ENCODE results near the gene YIF1B. TPM values are rescaled to one million over a fixed set of nuclear protein-coding genes. Genes with fewer than 3 reads are reported as not detected.
A peak's percentile ranks its signal among the peaks of the same experiment; 100 is the strongest.

The YIF1B gene
- total and polyA plus RNA-seq, 9 of the 15 experiments (the other 6 are each of a cell fraction or from before 2014, with no cell fraction given): 8.5 to 586 (median 323) TPM

GRCh38 chr19:38329651-38330050 lies 13.9 kb upstream of the YIF1B start:
- no peak overlapping the region for H3K27ac ChIP-seq (ENCODE audit: extremely low read depth, low read depth, low read length)
- H3K9me3 ChIP-seq (replicated peaks; ENCODE audit: control insufficient read depth, insufficient read depth, low read depth, low read length): no peaks in the 10 kb centered on the region
- H4K20me1 ChIP-seq (replicated peaks; ENCODE audit: control insufficient read depth, insufficient read depth, low read length): no peaks in the 10 kb centered on the region
- no peak for FAIRE-seq
- ChIA-PET POLR2A (interaction anchor here (1.5 kb wide), 1 partner anchor 63 kb away, joined by 4 read pairs; no protein-coding TSS in a partner anchor), CTCF (ENCODE audit: low intra/inter-chr PET ratio) (interaction anchor here (1.0 kb wide), 1 partner anchor 95 kb away, joined by 3 read pairs; no protein-coding TSS in a partner anchor)
- no peak overlapping the region for H3K4me3 ChIP-seq
- peaks cover 6 to 24% of the 10 kb centered on the region in 2 experiments; a peak in 4 of 5 replicates for H3K4me1 ChIP-seq (replicated peaks in 1 of 2; ENCODE audit: control insufficient read depth in 2 of 2, insufficient read depth in 2 of 2, low read length in 2 of 2)
- no peaks in the 10 kb centered on the region for H3K27me3 ChIP-seq (ENCODE audit: control insufficient read depth in 2 of 2, insufficient read depth in 2 of 2, low read length in 2 of 2)
- TF ChIP-seq, protein P1, sequence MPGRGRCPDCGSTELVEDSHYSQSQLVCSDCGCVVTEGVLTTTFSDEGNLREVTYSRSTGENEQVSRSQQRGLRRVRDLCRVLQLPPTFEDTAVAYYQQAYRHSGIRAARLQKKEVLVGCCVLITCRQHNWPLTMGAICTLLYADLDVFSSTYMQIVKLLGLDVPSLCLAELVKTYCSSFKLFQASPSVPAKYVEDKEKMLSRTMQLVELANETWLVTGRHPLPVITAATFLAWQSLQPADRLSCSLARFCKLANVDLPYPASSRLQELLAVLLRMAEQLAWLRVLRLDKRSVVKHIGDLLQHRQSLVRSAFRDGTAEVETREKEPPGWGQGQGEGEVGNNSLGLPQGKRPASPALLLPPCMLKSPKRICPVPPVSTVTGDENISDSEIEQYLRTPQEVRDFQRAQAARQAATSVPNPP (IDR thresholded peaks at IDR 0.05; ENCODE audit: borderline replicate concordance, insufficient read depth, insufficient read length): no peak
- no peak for TF ChIP-seq THRAP3 (IDR thresholded peaks at IDR 0.05; ENCODE audit: borderline replicate concordance)
- TF ChIP-seq PHF20 (IDR thresholded peaks at IDR 0.05; ENCODE audit: partially characterized antibody): no peak
- TF ChIP-seq GATAD2B (IDR thresholded peaks at IDR 0.05; ENCODE audit: borderline replicate concordance): no peak
- no peak for TF ChIP-seq BMI1 (IDR thresholded peaks at IDR 0.05; ENCODE audit: low read length)
- no peak for TF ChIP-seq PRPF4 (IDR thresholded peaks at IDR 0.05; ENCODE audit: insufficient read depth, low read depth, low read length, poor library complexity, severe bottlenecking)
- no peak for TF ChIP-seq ZKSCAN3 (CRISPR knock-in tag; IDR thresholded peaks at IDR 0.05)
- no peak for TF ChIP-seq CAMTA2 (CRISPR knock-in tag; conservative IDR thresholded peaks at IDR 0.05)
- WGBS (ENCODE audit: insufficient coverage, low coverage, missing lambda C conversion rate): 94% methylated on average over 7 of the region's 7 CpGs
- in situ Hi-C loops (cut with MboI) (loop anchor here (5.0 to 25.0 kb wide), 3 partner anchors 87 to 417 kb away; partner anchors contain the start of genes SIPA1L3 and WDR87), intact Hi-C loops (cut with micrococcal nuclease) (no loop called here)
- H3K36me3 ChIP-seq (ENCODE audit: control insufficient read depth, insufficient read depth, low read length): no peaks in the 10 kb centered on the region
- H3K4me2 ChIP-seq (ENCODE audit: insufficient read depth, low read length): no peak overlapping the region
- BruUV-seq (replicated peaks): no TSS peak
- H2AFZ ChIP-seq (ENCODE audit: low read depth, low read length): no peak overlapping the region
- no peak for DNase-seq (ENCODE audit: extremely low read depth in 1 of 4, low spot score in 3 of 4)
- H3K79me2 ChIP-seq (ENCODE audit: control insufficient read depth, insufficient read depth, low read length): no peaks in the 10 kb centered on the region
- H3K9me1 ChIP-seq (ENCODE audit: control insufficient read depth, insufficient read depth, low read length): no peaks in the 10 kb centered on the region
- ATAC-seq: no peak
- peak overlapping the region in 1 of 2 experiments; percentile 71; a peak in 2 of 4 replicates for H3K9ac ChIP-seq (ENCODE audit: insufficient read depth in 1 of 2, low read depth in 2 of 2, low read length in 2 of 2)

Data from K562 (cell line).